NCI-H2081 (cell line): Measurements from ENCODE around the gene ALS2CL.
A peak's percentile ranks its signal among the peaks of the same experiment; 100 is the strongest.

ENCODE experiments used
- DNase-seq, 2 experiments: peaks; one replicate each; lab custom pipeline; 2025; lab: John Stamatoyannopoulos, UW

The ALS2CL gene

GRCh38 chr3:46639221-46639620 lies 54.3 kb downstream of the ALS2CL start:
- DNase-seq, result no peak

GRCh38 chr3:46634856-46635255 lies 58.6 kb downstream of the ALS2CL start:
- DNase-seq, result no peak

GRCh38 chr3:46632792-46633191 lies 60.7 kb downstream of the ALS2CL start:
- no peak for DNase-seq

- peak; percentile 35 to 37 for DNase-seq
Observed at GRCh38 chr3:46629551-46630517, 63.6 kb downstream of the ALS2CL start.

- DNase-seq, result no peak
Observed at GRCh38 chr3:46628901-46629369, 64.5 kb downstream of the ALS2CL start.

GRCh38 chr3:46627078-46627477 lies 66.4 kb downstream of the ALS2CL start:
- no peak for DNase-seq

- DNase-seq, result no peak
Observed at GRCh38 chr3:46626039-46626438, 67.4 kb downstream of the ALS2CL start.

- DNase-seq, result no peak
Observed at GRCh38 chr3:46624975-46625490, 68.4 kb downstream of the ALS2CL start.

GRCh38 chr3:46624533-46624932 lies 68.9 kb downstream of the ALS2CL start:
- no peak for DNase-seq

GRCh38 chr3:46619845-46620778 lies 73.4 kb downstream of the ALS2CL start:
- no peak for DNase-seq
